Brain microvascular endothelial cell (primary cell): Measurements from ENCODE around the gene LST1.

Source experiments
- DNase-seq: peaks from one replicate; pipeline ENCODE4 v3.0.0-alpha.2; 2020
- H3K27ac ChIP-seq: fragments of 250-450 bp; sonication (Bioruptor Pico); 2 replicates; pipeline ENCODE4 v1.5.1; 2020; ENCODE audit warnings: mild to moderate bottlenecking, moderate library complexity
- H3K27me3 ChIP-seq: fragments of 250-450 bp; sonication (Bioruptor Pico); replicated peaks from 2 replicates; pipeline ENCODE4 v1.5.1; 2020; ENCODE audit warnings: mild to moderate bottlenecking
- H3K36me3 ChIP-seq: fragments of 250-450 bp; sonication (Bioruptor Pico); replicated peaks from 2 replicates; pipeline ENCODE4 v1.5.1; 2020; ENCODE audit warnings: mild to moderate bottlenecking
- H3K4me3 ChIP-seq: 2 replicates; pipeline ENCODE4 v1.5.1; 2011; ENCODE audit warnings: low read depth, mild to moderate bottlenecking, control low read depth, low read length, moderate library complexity
- CTCF ChIP-seq: IDR thresholded peaks from 2 replicates; pipeline ENCODE4 v1.5.1; 2011; ENCODE audit warnings: low read depth, mild to moderate bottlenecking, moderate library complexity, low read length, control low read depth, inconsistent platforms; ENCODE audit errors: missing control alignments
- in situ Hi-C: cut with HindIII; loops from 2 replicates; pipeline ENCODE4 v1.10.0; 2017; ENCODE audit warnings: low sequenced_read_pairs, low pct_ligation_motif_present

Gene LST1

GRCh38 chr6:31581434-31582229, 4.4 kb upstream of the LST1 start:
- Histone ChIP-seq H3K27me3 (no peaks in the 10 kb centered on the region), H3K4me3 (peak overlapping the region; percentile 80), H3K36me3 (no peaks in the 10 kb centered on the region), H3K27ac (no peak overlapping the region)
- peak; percentile 2 for DNase-seq
- in situ Hi-C loops = no loop called here
- no peak for TF ChIP-seq CTCF

GRCh38 chr6:31582230-31582643, 3.8 kb upstream of the LST1 start, which contains the start of gene LTB:
Gene LTB (minus strand): TSS chr6:31582424. CDS start chr6:31582417, 7 bp downstream.
- no peak within 1 kb of the TSS for H3K27ac ChIP-seq
- no peaks in the 10 kb centered on the region for H3K36me3 ChIP-seq
- TF ChIP-seq CTCF = no peak
- DNase-seq = no peak
- H3K4me3 ChIP-seq = peak within 1 kb of the TSS; percentile 80
- no peaks in the 10 kb centered on the region for H3K27me3 ChIP-seq
- in situ Hi-C loops = no loop called here

GRCh38 chr6:31585491-31585890, 586 bp upstream of the LST1 start:
- H3K4me3 ChIP-seq = no peak overlapping the region
- H3K27me3 ChIP-seq = no peaks in the 10 kb centered on the region
- in situ Hi-C loops = no loop called here
- no peak for DNase-seq
- H3K27ac ChIP-seq = no peak overlapping the region
- no peaks in the 10 kb centered on the region for H3K36me3 ChIP-seq
- peak; percentile 65 for TF ChIP-seq CTCF

- TF ChIP-seq CTCF = no peak
- Histone ChIP-seq H3K36me3 (no peaks in the 10 kb centered on the region), H3K4me3 (no peak overlapping the region), H3K27ac (no peak overlapping the region), H3K27me3 (no peaks in the 10 kb centered on the region)
- DNase-seq = no peak
- in situ Hi-C loops = no loop called here
Observed at GRCh38 chr6:31586599-31587281, 663 bp downstream of the LST1 start.

- Histone ChIP-seq H3K27ac (no peak overlapping the region), H3K36me3 (no peaks in the 10 kb centered on the region), H3K4me3 (no peak overlapping the region), H3K27me3 (no peaks in the 10 kb centered on the region)
- in situ Hi-C loops = no loop called here
- TF ChIP-seq CTCF = no peak
- no peak for DNase-seq
Observed at GRCh38 chr6:31587791-31588777, 2.0 kb downstream of the LST1 start.
